GM18499 (cell line): ENCODE results near the gene ERN1.

Experiments used
- ATAC-seq: cut with Tn5 transposase; IDR thresholded peaks from one replicate; pipeline ENCODE4 v1.9.1; 2021; ENCODE audit warnings: moderate number of reproducible peaks; ENCODE audit not compliant: insufficient read depth, unreplicated experiment

ERN1 gene

GRCh38 chr17:64115822-64116534, 14.0 kb downstream of the ERN1 start:
- no peak for ATAC-seq

GRCh38 chr17:64115043-64115698, 14.8 kb downstream of the ERN1 start:
- no peak for ATAC-seq

GRCh38 chr17:64113006-64113405, 16.9 kb downstream of the ERN1 start:
- ATAC-seq: no peak

- ATAC-seq: no peak
These were observed 18.1 kb downstream of the ERN1 start for GRCh38 chr17:64111831-64112230.

- ATAC-seq: no peak
These were observed 19.4 kb downstream of the ERN1 start for GRCh38 chr17:64110379-64111152.

DNA sequence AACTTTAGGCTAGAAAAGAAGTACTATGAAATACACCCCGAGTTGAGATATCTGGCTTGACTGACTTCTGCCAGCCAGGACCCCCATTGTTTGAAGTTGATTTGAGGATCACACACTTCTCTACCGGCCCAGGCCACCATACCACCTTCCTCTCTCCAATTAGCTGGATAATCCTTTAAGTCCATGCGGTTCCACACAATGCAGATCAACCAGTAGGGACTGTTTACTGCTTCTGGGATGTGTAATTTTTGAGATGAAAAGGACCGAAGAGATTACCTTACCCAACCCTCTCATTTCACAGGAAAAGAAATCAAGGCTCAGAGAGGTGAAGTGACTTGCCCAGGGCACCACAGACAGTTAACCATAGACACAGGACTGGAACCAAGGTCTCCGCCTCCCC, 20.5 kb downstream of the ERN1 start:
- ATAC-seq: no peak

DNA sequence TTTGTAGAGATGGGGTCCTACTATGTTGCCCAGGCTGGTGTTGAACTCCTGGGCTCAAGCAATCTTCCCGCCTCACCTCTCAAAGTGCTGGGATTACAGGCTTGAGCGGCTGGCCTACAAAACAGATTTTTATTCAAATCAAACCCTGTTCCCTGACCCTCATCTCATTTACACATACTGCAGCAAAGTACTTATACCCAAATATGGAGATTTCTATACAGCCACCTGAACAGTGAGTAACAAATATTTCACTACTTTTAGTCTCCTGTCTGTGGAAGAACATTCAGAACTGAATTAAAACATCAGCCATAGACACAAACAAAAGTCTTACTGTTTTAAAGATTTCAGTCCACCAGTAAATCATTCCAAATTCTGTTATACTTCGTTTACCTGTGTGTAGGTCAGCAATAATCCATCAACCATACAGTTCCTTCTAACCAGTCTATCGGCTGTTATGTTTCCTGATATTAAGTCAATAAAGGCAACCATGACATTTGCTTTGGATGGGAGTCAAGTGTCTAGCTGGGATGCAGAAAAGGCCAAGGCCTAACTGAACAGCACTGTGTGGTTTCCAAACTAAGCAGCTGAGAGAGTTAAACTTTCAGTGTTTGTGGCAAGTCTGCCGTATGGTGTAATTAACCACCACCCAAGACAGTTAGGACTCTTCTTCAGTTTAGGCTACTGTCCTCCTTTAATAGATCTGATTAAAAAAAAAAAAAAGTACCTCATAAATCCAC, 22.3 kb downstream of the ERN1 start:
- no peak for ATAC-seq

- ATAC-seq: no peak
These were observed 23.0 kb downstream of the ERN1 start for GRCh38 chr17:64106918-64107317.

DNA sequence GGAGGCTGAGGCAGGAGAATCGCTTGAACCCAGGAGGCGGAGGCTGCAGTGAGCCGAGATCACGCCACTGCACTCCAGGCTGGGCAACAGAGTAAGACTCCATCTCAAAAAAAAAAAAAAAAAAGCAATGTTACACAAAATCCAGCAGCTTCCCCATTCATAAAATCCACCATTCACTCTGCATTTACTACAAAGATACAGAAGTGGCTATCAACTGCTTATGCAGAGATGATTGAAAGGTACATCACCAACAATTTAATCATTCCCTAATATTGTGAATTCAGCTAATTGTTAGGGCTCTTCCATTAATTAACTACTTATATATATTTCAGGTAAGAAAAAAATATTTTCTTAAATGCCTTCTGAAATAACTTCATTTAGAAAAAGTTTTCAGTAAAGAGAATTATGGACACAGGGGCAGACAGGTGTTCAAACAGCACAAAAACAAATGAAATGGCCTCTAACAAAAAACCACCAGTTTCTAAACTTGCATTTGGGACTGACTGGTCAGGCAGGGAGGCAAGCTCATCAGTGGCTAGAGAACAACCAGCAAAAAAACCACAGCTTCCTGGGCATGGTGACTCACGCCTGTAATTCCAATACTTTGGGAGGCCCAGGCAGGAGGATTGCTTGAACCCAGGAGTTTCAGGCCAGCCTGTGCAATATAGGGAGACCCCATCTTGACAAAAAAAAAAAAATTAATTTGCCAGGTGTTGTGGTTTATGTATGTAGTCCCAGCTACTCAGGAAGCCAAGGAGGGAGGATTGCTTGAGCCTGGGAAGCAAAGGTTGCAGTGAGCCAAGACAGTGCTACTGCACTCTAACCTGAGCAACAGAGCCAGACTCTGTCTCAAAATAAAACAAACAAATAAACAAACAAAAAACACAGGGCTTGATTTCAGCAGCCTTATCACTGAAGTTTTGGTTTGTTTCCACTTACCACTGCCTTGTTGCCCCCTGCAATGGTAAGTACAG, 26.3 kb downstream of the ERN1 start:
- ATAC-seq: no peak

DNA sequence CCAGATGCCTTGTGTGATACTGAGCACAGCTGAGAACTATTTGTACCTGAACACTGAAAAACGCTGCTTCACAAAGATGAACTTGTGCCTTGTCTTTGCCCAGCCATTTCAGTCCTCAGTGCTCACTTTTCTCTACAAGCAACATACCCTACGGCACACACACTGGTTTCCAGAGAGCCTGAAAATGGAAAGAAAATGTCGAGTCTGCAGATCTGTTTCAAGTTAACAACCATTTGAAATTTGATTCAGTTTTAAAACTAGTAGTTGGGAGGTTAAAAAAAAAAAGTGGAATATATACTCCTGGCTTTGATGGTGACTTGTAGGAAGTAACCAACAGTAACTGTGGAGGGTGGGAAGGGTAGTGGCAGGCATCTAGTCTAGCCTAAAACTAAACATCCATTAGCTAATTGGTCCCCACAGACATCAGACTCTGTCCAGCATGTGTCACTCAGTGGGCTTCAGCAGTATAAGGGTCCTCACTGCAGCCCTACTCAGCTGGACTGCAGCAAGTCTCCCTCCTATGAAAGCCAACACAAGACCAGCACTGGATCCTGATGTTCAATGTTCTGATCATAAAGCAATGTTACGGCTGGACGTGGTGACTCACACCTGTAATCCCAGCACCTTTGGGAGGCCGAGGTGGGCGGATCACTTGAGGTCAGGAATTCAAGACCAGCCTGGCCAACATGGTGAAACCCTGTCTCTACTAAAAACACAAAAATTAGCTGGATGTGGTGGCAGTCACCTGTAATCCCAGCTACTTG, 27.1 kb downstream of the ERN1 start:
- ATAC-seq: no peak

GRCh38 chr17:64099543-64099942, 30.4 kb downstream of the ERN1 start:
- no peak for ATAC-seq

GRCh38 chr17:64097196-64097936, 32.6 kb downstream of the ERN1 start:
- ATAC-seq: no peak

- no peak for ATAC-seq
These were observed 33.9 kb downstream of the ERN1 start for GRCh38 chr17:64096037-64096436.

GRCh38 chr17:64095144-64095882, 34.6 kb downstream of the ERN1 start:
- ATAC-seq: no peak

GRCh38 chr17:64094412-64094811, 35.5 kb downstream of the ERN1 start:
- no peak for ATAC-seq

GRCh38 chr17:64092952-64093451, 36.9 kb downstream of the ERN1 start:
- ATAC-seq: no peak

DNA sequence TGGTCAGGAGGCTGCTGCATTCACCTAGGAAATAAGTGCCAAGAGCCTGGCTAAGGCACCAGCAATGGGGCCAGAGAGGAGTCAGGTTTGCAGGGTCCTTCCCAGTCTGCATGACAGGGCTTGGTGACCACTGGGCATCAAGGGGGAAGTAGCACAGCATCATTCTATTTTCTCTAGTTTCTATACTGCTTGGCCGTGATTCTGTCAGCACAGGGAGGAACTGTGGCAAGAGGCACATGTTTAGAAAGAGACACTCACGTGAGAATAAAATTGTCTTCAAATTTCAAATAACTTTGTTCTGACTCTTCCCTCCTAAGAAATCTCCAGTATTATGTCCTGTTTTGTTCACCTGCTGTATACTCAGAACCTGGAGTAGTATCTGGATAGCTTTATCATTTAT, 37.8 kb downstream of the ERN1 start:
- no peak for ATAC-seq
